Measurements from ENCODE around the gene MAGI3. TPM values are rescaled to one million over a fixed set of nuclear protein-coding genes. Genes with fewer than 3 reads are reported as not detected.
A peak's percentile ranks its signal among the peaks of the same experiment; 100 is the strongest.

The MAGI3 gene
- total RNA-seq, 1 donor from 2014 or later: 33.2 TPM

DNA sequence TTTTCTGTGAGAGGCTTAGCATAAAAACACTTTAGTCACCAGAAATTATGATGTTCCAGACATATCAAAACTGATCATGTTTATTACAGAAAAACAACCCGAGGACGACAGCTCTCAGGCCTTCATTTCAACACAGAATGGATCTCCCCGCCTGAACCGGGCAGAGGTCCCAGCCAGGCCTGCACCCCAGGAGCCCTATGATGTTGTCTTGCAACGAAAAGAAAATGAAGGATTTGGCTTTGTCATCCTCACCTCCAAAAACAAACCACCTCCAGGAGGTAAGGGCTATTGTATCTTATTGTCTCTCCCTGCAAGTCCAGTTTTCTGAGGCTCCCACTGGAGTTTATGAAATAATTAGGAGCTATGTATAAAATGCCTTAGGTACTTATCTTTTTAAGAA is 263.4 kb downstream of the MAGI3 start:
- no peak for DNase-seq (ENCODE audit: low spot score)

DNA sequence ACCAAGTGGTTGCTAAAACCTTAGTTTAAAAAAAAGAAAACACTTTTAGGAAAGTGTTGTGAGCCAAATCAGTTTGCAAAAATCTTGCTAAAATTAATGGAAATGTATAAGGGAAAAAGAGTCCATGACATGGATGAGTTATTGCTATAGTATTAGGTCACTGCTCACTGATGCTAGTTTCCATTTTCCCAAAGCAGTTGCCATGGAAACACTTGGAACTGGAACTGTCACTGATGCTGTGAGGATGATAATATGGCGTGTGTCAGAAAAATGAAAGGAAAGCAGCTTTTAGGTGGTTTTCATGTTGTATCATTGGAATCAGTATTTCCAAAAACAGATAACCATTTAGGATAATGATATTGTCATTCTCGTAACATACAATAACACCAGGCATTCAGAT is 264.6 kb downstream of the MAGI3 start:
- no peak for DNase-seq (ENCODE audit: low spot score)

DNA sequence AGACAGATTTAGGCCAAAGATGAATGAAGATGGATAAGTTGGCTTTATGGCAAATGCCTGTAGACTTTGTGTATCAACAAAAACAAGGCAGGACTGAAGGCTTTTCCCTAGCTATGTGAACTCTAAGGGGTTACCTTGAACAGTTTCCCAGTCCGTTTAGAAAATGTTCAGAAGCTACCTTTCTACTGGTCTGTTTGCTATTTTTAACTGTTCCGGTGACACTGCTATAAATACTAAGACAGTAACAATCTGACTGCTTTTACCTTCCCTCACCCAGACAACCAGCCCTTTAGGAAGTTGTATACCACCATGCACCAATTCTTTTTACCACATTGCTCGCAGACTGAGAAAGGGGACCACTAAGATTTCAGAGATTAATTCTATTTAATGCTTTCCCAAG is 266.8 kb downstream of the MAGI3 start:
- peak; percentile 23 for DNase-seq (ENCODE audit: low spot score)

DNA sequence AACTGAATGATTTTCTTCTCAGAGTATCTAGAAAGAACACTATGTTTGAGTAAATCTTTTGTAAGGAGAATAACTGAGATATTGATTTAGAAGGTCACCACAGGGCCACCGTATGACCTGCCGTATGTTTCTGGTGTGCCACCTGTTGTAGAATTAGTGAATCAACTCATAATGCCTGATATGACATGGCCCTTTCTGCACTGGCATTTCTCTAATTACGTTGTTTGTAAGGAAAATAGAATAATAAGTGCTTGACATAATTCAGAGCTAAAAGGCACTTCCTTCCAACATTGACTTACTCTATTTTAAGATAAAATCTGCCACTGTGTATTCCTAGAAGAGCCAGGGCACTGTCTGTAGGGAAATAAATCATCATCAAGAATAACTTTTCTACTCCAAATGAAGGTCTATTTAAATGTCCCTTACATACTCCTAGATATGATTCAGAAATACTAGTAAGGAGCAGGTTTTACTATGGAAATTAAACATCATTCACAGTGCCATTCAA is 267.3 kb downstream of the MAGI3 start:
- peak; percentile 7 for DNase-seq (ENCODE audit: low spot score)

DNA sequence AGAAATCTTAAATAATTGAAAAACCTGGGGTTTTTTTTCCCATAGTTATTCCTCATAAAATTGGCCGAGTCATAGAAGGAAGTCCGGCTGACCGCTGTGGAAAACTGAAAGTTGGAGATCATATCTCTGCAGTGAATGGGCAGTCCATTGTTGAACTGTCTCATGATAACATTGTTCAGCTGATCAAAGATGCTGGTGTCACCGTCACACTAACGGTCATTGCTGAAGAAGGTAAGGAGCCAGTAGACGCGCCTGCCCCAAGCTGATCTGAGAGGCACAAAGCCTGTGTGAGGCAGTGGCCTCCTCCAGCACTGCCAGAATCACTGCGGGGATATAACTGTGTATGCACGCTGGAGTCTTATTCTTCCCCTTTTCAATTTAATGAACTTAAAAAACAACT is 268.7 kb downstream of the MAGI3 start:
- DNase-seq (ENCODE audit: low spot score): no peak

DNA sequence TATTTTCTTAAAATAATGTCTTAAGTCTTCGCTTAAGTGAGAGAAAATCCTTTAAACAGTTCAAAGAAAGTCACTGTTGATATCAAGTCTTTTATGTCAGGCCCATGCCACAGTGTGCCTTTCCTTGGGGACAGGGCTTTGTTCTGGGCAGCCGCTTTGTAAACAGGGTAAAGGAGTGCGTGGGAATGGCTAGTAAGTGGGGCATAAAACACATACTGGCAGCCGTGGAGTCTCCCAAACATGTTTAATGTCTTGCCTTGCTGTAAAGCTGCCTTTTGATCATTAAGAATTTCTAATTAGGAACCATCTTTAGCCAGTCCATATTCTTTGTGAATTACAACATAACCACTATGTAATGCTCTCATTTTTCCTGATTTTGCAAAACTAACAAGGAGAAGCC is 269.2 kb downstream of the MAGI3 start:
- DNase-seq (ENCODE audit: low spot score): no peak

DNA sequence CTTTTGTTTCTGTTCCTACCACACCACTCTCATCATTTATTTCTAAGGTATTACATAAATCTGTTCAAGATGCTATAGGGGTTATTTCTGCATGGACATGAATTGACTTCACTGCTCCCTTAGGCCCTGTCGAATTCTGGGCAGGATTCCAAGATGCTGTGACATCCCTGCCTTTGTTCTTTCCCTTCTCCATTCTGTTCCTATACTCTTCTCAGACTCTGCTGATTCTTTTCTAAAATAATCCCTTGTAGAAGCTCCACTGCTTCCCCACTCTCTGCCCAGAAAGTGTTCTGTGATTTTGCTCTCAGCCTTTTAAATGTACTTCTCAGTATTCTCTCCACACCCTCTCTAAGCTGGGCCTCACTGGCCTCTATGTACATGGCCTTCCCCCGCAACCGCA is 269.8 kb downstream of the MAGI3 start:
- DNase-seq (ENCODE audit: low spot score): no peak

DNA sequence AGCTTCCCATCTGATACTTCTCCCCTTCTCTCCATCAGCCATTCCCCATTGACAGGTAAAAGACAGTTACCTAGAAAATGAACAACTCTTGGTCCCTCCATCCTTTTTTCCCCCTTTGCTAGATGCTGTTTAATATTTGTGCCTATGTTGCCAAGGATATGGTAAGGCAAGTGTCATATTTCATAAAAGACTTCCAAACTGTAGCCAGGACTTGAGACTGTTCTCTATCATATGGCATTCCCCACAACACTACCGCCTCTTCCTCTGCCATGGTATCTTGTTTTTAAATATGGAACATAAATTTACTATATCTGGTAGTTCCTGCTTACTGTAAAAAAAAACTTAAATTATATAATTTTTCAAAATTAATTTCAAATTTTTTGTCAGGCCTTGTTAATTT is 271.8 kb downstream of the MAGI3 start:
- DNase-seq (ENCODE audit: low spot score): no peak

DNA sequence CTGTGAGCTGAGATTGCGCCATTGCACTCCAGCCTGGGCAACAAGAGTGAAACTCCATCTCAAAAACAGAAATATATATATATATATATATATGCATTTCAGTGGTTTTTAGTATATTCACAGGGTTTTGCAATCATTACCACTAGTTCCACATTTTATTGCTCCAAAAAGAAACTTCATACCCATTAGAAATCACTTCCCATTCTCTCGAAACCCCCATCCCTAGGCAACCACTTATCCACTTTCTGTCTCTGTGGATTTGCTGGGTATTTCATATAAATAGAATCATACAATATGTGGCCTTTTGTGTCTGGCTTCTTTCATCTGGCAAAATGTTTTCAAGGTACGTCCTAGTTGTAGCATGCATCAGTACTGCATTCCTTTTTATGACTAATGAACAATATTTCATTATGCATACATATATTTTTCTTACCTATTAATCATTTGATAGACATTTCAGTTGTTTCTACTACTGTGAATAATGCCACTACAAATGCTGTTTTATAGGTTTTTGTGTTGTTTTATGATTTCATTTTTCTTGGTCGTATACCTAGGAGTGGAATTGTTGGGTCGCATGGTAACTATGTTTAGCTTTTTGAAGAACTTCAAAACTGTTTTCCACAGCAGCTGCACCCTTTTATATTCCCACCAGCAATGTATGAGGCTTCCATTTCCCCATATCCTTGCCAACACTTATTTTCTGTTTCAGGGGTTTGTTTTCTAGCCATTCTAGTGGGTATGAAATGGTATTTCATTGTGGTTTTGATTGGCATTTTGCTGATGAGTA is 273.0 kb downstream of the MAGI3 start:
- DNase-seq (ENCODE audit: low spot score): peak; percentile 38

DNA sequence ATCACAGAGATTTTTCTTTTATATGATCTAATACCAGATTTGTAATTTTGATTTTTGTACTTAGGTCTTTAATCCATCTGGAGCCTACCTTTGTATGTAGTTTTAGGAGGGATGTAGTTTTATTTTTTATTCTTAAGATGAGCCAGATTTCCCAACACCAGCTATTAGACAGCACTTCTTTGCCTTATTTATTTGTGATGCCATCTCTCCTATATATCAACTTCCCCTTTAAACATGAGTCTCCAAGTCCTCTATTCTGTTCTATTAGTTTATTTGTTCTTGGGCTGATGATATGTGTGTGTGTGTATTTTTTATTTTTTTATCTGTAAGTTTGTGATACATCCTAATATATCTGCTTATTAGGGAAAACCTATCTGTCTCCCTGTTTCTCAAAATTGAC is 274.8 kb downstream of the MAGI3 start:
- DNase-seq (ENCODE audit: low spot score): no peak

DNA sequence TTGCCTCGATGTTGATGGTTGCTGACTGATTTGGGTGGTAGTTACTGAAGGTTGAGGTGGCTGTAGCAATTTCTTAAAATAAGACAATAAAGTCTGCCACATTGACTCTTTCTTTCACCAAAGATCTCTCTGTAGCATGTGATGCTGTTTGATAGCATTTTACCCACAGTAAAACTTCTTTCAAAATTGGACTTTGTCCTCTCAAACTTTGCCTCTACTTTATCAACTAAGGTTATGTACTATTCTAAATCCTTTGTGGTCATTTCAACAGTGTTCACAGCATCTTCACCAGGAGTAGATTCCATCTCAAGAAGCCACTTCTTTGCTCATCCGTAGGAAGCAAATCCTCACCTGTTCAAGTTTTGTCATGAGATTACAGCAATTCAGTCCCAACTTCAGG is 275.8 kb downstream of the MAGI3 start:
- DNase-seq (ENCODE audit: low spot score): no peak

DNA sequence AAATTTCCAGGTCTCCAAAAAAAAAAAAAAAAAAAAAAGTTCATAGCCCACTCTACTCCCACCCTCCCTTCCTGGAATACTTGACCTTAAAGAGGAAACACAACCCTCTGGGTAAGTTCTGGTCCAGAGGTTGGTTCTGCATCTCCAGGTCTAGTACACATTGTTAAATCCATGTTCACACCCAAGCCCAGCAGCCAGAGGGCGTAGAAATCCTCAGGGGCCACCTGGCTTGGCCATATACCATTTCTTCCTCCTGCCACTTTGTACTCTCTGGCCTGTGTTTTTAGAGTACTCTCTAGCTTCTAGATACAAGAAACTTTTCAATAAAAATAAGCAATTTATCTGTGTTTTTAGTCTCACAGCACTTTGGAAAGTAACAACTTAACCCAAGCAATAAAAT is 279.7 kb downstream of the MAGI3 start:
- DNase-seq (ENCODE audit: low spot score): no peak

DNA sequence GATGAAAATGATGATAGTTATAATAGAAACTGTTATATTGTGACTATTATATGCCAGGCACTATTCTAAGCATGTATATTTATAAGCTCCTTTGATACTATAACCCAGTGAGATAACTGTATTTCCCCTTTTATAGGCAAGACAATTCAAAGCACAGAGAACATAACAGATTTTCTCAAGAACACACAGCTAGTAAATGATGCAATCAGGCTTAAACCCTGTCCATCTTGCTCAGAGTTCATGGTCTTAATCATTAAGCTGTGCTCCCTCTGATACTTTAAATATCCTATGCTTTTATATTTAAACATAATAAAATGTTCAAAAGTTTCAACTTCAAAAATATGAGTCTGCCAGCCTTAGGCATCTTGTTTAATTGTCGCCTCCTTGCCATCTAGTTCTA is 280.3 kb downstream of the MAGI3 start:
- no peak for DNase-seq (ENCODE audit: low spot score)

DNA sequence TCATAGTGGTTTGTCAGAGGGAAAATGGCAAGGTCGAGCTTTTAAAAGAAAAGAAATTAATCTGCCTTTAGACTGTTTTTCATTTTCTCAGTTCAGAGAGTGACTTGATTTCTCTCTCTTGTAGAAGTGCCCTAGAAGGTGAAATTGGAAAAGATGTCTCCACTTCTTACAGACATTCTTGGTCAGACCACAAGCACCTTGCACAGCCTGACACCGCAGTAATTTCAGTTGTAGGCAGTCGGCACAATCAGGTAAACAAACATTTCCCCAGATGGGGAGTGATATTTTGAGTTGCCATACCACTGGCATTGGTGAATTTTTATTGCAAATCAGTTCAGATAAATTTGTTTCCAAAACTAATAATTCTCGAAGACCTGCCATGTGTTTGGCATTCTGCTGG is 282.2 kb downstream of the MAGI3 start:
- no peak for DNase-seq (ENCODE audit: low spot score)

DNA sequence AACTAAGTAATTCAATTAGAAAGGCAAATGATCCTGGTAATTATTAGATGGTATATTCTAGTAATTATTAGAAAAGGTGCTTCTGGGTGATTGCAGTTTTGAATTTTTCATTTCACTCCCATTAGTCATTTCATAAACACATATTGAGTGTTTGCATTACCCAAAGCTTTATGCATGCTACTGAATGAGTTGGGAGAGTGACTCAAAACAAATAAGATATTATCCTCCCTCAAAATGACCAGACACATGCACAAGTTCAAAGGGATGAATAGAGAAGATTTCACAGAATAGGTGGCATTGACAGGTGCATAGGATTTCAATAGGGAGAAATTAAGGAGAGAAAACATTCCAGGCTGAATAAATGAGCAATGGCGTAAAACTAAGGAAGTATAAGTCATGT is 284.3 kb downstream of the MAGI3 start:
- no peak for DNase-seq (ENCODE audit: low spot score)

DNA sequence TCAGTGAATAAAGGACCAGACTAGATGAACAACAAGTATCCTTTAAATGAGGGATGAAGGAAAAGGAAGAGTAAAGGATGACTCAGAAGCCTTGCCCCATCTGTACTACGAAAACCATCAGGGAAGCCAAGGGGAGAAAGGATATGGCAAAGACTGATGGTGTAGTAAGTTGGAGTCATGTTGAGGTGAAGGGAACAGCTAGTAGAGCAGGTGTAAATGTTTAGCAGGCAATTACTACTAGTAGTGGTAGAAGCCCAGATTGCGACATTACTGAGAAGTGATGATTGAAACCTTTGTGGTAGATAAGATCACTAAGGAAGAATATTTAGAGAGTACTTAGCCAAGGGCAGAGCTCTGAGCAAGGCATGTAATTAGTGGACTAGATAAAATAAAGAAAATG is 285.0 kb downstream of the MAGI3 start:
- DNase-seq (ENCODE audit: low spot score): no peak

DNA sequence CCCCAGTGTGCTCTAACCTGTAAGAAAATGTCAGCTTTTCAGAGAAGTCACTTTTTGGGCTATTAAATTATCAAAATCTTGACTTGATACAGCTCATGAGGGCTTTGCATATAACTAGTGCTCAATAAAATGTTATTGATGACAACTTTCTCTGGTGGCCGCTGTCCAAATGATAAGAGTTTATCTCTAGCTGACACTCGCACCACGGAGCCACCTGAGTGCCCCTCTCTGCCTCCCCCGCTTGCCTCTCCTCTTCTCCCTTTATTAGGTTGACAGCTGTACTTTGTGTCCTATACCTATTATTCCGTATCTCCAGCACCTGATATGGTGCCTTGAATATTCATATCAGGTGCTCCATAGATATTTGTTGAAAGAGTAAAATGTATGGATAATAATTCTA is 286.2 kb downstream of the MAGI3 start:
- no peak for DNase-seq (ENCODE audit: low spot score)

DNA sequence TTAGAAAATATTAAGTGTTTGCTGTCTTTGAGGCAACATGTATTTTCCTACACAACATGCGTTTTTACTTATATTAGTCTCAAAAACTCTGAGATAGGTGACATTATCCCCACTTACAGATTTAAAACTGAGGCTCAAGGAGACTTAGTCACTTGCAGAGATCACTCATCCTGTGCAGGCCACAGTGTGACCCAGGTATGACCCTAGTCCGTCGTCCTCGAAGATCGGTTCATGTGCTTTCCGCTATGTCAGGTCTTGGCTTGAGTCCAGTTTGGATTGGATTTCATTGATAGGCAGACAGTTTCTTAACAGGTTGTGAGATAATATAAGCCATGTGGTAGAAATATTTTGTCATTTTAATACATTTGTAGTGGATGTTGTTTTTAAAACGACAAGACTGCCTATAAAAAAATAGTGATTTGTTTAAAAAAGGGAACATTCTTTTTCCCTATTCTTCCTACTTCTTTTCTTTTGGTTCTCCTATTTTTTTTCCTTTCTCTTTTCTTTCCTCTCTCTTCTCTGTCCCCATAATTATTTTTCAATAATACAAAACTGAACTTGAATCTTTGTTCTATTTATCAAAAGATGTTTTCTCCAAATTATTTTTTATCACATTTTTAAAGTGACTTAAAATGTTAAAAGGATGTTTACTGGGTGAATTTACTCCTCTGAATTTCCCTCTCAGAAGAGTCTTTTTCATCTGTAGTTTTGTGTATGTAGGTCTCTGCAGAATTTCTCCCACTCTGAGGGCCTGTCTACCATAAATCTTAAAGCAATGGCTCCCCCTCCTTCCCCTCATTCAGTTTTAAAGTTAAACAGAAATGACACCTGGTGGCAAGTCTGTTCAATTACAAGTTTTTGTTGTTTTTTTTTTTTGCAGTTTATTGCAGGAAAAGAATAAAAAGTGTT is 287.2 kb downstream of the MAGI3 start:
- peak; percentile 59 for DNase-seq (ENCODE audit: low spot score)

DNA sequence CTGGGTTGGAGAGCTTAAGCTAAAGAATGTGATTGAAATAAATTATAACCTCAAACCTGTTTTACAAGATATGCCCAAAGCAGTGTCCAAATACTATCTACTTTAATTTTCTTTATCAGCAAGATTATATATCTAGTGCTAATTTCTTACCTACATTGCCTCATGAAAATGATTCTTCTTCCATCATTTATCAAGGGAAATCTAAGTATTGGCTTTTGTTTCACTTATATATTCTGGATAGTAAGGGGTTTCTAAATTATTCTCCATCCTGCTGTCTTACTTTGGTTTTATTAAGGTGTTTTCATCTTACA is 287.8 kb downstream of the MAGI3 start:
- DNase-seq (ENCODE audit: low spot score): no peak

DNA sequence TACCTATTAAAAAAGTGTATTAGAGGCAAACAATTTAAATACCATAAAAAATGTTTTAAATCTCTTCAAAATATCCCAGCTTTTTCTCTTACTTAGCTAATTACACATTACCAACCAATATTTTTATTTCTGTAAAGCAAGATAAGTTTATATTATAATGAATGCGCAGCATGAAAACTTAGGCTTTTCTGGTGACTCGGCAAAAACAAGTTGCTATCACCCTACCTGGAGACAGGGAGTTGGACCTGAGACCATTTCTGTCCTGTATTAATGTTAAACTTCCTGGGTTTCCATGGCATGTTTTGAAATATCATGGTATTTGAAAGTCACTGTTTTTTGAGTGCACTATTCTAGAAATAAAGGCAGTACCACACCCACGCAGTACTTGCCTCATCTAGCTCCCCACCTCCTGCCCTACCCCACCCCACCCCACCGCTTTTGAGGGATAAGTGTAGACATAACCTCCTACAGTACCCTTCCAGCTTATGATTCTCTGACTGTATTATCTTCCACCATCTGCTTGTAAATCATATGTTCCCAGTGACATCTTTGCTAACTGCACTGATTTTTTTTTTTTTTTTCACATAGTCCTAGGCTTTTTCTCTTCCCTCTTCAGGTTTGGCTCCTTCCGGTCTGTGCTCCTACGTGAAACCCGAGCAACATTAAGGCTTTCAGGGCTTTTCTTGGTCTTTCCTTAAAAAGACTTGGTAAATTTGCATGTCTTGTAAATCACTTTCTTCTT is 291.5 kb downstream of the MAGI3 start:
- DNase-seq (ENCODE audit: low spot score): peak; percentile 44

DNA sequence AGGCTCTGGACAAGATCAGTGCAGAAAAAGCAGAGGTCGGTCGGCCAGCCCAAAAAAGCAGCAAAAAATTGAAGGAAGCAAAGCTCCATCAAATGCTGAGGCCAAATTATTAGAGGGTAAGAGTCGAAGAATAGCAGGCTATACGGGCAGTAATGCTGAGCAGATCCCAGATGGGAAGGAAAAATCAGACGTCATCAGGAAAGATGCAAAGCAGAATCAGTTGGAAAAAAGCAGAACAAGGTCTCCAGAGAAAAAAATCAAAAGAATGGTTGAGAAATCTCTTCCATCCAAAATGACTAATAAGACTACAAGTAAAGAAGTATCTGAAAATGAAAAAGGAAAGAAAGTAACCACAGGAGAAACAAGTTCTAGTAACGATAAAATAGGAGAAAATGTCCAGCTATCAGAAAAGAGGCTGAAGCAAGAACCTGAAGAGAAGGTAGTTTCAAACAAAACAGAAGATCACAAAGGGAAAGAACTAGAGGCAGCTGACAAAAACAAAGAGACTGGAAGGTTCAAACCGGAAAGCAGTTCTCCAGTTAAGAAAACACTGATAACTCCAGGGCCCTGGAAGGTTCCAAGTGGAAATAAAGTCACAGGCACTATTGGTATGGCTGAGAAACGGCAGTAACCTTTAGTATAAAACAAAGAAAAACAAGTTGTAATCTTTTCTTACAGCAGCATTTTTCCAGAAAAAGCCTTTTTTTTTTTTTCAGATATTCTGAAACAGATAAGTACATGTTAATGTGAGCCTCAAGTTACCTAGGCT is 293.3 kb downstream of the MAGI3 start:
- DNase-seq (ENCODE audit: low spot score): peak; percentile 91

Measured in umbilical cord (tissue), 2 donors.